ENCODE results near the gene L3MBTL4. TPM values are rescaled to one million over a fixed set of nuclear protein-coding genes. Genes with fewer than 3 reads are reported as not detected.

The L3MBTL4 gene
- total and polyA plus RNA-seq, 4 donors, result 2.3 to 15.0 (median 5.0) TPM

DNA sequence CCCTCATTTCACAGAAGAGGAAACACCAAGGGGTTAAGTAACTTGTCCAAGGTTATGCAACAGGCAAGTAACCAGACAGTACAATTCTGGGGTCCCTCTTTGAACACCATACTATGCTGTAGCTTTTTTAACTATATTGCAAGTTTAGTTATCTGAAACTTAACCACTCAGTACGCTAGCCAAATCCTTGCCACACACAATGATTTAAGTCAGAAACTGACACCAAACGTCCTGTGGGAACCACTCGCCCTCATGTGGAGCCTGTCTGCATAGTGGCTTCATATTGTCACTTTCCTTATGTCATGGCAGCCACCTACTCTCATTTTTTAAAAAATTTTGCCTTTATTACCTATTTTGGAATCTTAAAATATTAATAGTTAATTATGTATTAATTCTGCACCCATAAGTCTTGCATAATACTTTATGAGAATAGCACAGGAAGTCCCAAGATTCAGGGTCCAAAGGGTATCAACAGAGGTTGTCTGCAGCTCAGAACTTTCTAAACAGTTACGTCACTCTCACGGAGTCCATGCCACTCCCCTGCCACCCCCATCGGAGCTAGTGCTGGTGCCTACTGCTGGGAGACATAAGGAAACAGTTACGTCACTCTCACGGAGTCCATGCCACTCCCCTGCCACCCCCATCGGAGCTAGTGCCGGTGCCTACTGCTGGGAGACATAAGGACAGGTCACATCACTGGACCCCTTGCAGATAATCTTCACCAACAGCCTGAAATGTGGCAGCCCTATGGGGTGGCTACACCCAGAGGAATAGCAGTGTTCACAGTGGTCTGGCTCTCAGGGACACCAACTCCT lies 99.0 kb downstream of the L3MBTL4 start:
- Histone ChIP-seq H3K27ac (ENCODE audit: low read depth in 1 of 2, low read length in 2 of 2) (peak overlapping the region; percentile 25 to 43), H3K9me3 (ENCODE audit: control insufficient read depth in 4 of 4, low read length in 3 of 4) (no peaks in the 10 kb centered on the region), H3K4me1 (ENCODE audit: control insufficient read depth in 4 of 4, insufficient read depth in 4 of 4, low read length in 3 of 4) (peaks cover 0 to 20% (median under 1%) of the 10 kb centered on the region in 4 donors), H3K4me3 (ENCODE audit: low read depth in 1 of 3, low read length in 3 of 3) (no peak overlapping the region), H3K36me3 (ENCODE audit: control insufficient read depth in 4 of 4, insufficient read depth in 3 of 4, low read depth in 1 of 4, low read length in 3 of 4) (peaks cover 0 to 8% (median under 1%) of the 10 kb centered on the region in 4 donors), H3K27me3 (ENCODE audit: control insufficient read depth in 4 of 4, insufficient read depth in 4 of 4, low read length in 3 of 4) (no peaks in the 10 kb centered on the region), H3K9ac (ENCODE audit: low read depth in 1 of 2, low read length in 2 of 2) (no peak overlapping the region)
- TF ChIP-seq HNF4A (conservative IDR thresholded peaks at IDR 0.05) (peak; percentile 53 to 67), HNF4G (IDR thresholded peaks at IDR 0.05) (peak; percentile 31), EGR1 (IDR thresholded peaks at IDR 0.05; ENCODE audit: low read depth in 2 of 2) (no peak), YY1 (IDR thresholded peaks at IDR 0.05) (peak; percentile 29), FOXA2 (IDR thresholded peaks at IDR 0.05) (no peak), TAF1 (conservative IDR thresholded peaks at IDR 0.05) (no peak), GABPA (IDR thresholded peaks at IDR 0.05 in 1 of 2, conservative IDR thresholded peaks at IDR 0.05 in 1 of 2) (no peak), SP1 (IDR thresholded peaks at IDR 0.05) (no peak), RAD21 (IDR thresholded peaks at IDR 0.05) (peak; percentile 29 to 52), JUND (IDR thresholded peaks at IDR 0.05) (peak; percentile 30 to 59), RXRA (IDR thresholded peaks at IDR 0.05) (peak; percentile 9 to 25)
- TF ChIP-seq, protein P1, sequence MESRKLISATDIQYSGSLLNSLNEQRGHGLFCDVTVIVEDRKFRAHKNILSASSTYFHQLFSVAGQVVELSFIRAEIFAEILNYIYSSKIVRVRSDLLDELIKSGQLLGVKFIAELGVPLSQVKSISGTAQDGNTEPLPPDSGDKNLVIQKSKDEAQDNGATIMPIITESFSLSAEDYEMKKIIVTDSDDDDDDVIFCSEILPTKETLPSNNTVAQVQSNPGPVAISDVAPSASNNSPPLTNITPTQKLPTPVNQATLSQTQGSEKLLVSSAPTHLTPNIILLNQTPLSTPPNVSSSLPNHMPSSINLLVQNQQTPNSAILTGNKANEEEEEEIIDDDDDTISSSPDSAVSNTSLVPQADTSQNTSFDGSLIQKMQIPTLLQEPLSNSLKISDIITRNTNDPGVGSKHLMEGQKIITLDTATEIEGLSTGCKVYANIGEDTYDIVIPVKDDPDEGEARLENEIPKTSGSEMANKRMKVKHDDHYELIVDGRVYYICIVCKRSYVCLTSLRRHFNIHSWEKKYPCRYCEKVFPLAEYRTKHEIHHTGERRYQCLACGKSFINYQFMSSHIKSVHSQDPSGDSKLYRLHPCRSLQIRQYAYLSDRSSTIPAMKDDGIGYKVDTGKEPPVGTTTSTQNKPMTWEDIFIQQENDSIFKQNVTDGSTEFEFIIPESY (IDR thresholded peaks at IDR 0.05), result no peak
- TF ChIP-seq, protein P2, sequence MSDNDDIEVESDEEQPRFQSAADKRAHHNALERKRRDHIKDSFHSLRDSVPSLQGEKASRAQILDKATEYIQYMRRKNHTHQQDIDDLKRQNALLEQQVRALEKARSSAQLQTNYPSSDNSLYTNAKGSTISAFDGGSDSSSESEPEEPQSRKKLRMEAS (IDR thresholded peaks at IDR 0.05), result no peak
- TF ChIP-seq, protein P3, sequence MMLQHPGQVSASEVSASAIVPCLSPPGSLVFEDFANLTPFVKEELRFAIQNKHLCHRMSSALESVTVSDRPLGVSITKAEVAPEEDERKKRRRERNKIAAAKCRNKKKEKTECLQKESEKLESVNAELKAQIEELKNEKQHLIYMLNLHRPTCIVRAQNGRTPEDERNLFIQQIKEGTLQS (IDR thresholded peaks at IDR 0.05), result peak; percentile 26
- TF ChIP-seq, protein P4, sequence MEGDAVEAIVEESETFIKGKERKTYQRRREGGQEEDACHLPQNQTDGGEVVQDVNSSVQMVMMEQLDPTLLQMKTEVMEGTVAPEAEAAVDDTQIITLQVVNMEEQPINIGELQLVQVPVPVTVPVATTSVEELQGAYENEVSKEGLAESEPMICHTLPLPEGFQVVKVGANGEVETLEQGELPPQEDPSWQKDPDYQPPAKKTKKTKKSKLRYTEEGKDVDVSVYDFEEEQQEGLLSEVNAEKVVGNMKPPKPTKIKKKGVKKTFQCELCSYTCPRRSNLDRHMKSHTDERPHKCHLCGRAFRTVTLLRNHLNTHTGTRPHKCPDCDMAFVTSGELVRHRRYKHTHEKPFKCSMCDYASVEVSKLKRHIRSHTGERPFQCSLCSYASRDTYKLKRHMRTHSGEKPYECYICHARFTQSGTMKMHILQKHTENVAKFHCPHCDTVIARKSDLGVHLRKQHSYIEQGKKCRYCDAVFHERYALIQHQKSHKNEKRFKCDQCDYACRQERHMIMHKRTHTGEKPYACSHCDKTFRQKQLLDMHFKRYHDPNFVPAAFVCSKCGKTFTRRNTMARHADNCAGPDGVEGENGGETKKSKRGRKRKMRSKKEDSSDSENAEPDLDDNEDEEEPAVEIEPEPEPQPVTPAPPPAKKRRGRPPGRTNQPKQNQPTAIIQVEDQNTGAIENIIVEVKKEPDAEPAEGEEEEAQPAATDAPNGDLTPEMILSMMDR (IDR thresholded peaks at IDR 0.05; ENCODE audit: low read depth, low read length, missing input control), result no peak
- DNase-seq (ENCODE audit: low spot score), result no peak
- WGBS, result 26% methylated on average over 10 of the region's 10 CpGs

DNA sequence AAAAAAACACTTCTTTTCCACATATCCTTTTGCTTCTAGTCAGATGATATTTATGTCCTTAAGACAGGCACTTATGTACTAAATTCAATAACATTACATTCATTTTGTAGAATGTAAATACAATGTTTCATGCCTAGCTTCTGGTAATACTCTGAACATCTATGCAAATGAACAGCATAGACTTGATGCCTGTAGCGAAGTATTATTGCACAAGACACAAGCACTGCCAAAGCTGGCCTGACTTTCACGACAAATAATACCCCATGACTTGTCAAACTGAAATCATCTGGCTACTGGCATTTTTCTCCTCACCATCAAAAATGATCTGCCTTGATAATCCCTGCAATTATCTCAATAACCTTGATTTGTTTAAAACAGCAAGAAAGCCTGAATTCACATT lies 101.3 kb downstream of the L3MBTL4 start:
- Histone ChIP-seq H3K4me3 (ENCODE audit: low read depth in 1 of 3, low read length in 3 of 3) (no peak overlapping the region), H3K27me3 (ENCODE audit: control insufficient read depth in 4 of 4, insufficient read depth in 4 of 4, low read length in 3 of 4) (no peaks in the 10 kb centered on the region), H3K9ac (ENCODE audit: low read depth in 1 of 2, low read length in 2 of 2) (no peak overlapping the region), H3K4me1 (ENCODE audit: control insufficient read depth in 4 of 4, insufficient read depth in 4 of 4, low read length in 3 of 4) (peaks cover 0 to 20% (median under 1%) of the 10 kb centered on the region in 4 donors), H3K9me3 (ENCODE audit: control insufficient read depth in 4 of 4, low read length in 3 of 4) (no peaks in the 10 kb centered on the region), H3K36me3 (ENCODE audit: control insufficient read depth in 4 of 4, insufficient read depth in 3 of 4, low read depth in 1 of 4, low read length in 3 of 4) (peaks cover 0 to 11% (median 3%) of the 10 kb centered on the region in 4 donors), H3K27ac (ENCODE audit: low read depth in 1 of 2, low read length in 2 of 2) (no peak overlapping the region)
- no peak for DNase-seq (ENCODE audit: low spot score)
- 28% methylated on average over 2 of the region's 2 CpGs for WGBS
- TF ChIP-seq, protein P5, sequence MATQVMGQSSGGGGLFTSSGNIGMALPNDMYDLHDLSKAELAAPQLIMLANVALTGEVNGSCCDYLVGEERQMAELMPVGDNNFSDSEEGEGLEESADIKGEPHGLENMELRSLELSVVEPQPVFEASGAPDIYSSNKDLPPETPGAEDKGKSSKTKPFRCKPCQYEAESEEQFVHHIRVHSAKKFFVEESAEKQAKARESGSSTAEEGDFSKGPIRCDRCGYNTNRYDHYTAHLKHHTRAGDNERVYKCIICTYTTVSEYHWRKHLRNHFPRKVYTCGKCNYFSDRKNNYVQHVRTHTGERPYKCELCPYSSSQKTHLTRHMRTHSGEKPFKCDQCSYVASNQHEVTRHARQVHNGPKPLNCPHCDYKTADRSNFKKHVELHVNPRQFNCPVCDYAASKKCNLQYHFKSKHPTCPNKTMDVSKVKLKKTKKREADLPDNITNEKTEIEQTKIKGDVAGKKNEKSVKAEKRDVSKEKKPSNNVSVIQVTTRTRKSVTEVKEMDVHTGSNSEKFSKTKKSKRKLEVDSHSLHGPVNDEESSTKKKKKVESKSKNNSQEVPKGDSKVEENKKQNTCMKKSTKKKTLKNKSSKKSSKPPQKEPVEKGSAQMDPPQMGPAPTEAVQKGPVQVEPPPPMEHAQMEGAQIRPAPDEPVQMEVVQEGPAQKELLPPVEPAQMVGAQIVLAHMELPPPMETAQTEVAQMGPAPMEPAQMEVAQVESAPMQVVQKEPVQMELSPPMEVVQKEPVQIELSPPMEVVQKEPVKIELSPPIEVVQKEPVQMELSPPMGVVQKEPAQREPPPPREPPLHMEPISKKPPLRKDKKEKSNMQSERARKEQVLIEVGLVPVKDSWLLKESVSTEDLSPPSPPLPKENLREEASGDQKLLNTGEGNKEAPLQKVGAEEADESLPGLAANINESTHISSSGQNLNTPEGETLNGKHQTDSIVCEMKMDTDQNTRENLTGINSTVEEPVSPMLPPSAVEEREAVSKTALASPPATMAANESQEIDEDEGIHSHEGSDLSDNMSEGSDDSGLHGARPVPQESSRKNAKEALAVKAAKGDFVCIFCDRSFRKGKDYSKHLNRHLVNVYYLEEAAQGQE (IDR thresholded peaks at IDR 0.05), result no peak
- TF ChIP-seq FOXA1 (IDR thresholded peaks at IDR 0.05) (no peak), RXRA (IDR thresholded peaks at IDR 0.05) (peak in 1 of 2 donors; percentile 11), HNF4A (conservative IDR thresholded peaks at IDR 0.05) (peak; percentile 28 to 32), RAD21 (IDR thresholded peaks at IDR 0.05) (peak; percentile 38 to 39), SP1 (IDR thresholded peaks at IDR 0.05) (peak; percentile 11)
- TF ChIP-seq, protein P2 (IDR thresholded peaks at IDR 0.05), result no peak

All from liver (tissue), 9 donors.